Measurements from ENCODE around the gene TKT.

DNA sequence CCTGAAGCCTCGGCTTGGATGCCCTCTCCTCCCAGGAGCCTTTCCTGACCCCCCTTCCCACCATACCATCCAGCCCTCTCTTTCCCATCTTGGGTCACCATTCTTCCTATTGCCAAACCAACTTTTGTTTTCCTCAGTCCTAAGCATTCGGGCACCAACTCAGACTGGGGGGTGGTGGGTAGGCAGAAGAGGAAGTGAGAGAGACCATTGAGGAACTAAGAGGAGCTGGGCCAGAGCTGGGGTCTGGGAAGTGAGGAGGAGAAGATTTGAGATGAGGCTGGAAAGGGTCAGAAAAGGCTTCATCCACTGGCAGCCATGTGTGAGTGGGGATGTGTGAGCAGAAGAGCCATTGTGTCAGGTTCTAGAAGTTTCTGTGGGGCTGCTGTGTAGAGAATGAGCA is 37.7 kb downstream of the TKT start:
- no peak for TF ChIP-seq POLR2AphosphoS5 (IDR thresholded peaks at IDR 0.05; ENCODE audit: low read depth, low read length)
- no peak for TF ChIP-seq SIN3A (IDR thresholded peaks at IDR 0.05; ENCODE audit: borderline replicate concordance, insufficient read depth, low read length)
- no peak for TF ChIP-seq TAF1 (IDR thresholded peaks at IDR 0.05; ENCODE audit: borderline replicate concordance, insufficient read depth, low read length)
- TF ChIP-seq, protein P1, sequence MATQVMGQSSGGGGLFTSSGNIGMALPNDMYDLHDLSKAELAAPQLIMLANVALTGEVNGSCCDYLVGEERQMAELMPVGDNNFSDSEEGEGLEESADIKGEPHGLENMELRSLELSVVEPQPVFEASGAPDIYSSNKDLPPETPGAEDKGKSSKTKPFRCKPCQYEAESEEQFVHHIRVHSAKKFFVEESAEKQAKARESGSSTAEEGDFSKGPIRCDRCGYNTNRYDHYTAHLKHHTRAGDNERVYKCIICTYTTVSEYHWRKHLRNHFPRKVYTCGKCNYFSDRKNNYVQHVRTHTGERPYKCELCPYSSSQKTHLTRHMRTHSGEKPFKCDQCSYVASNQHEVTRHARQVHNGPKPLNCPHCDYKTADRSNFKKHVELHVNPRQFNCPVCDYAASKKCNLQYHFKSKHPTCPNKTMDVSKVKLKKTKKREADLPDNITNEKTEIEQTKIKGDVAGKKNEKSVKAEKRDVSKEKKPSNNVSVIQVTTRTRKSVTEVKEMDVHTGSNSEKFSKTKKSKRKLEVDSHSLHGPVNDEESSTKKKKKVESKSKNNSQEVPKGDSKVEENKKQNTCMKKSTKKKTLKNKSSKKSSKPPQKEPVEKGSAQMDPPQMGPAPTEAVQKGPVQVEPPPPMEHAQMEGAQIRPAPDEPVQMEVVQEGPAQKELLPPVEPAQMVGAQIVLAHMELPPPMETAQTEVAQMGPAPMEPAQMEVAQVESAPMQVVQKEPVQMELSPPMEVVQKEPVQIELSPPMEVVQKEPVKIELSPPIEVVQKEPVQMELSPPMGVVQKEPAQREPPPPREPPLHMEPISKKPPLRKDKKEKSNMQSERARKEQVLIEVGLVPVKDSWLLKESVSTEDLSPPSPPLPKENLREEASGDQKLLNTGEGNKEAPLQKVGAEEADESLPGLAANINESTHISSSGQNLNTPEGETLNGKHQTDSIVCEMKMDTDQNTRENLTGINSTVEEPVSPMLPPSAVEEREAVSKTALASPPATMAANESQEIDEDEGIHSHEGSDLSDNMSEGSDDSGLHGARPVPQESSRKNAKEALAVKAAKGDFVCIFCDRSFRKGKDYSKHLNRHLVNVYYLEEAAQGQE (IDR thresholded peaks at IDR 0.05; ENCODE audit: insufficient read depth in 1 of 2, low read depth in 2 of 2, low read length in 2 of 2) = no peak
